Lung (tissue), 12 donors: Measurements from ENCODE around the gene TMEM40. TPM values are rescaled to one million over a fixed set of nuclear protein-coding genes. Genes with fewer than 3 reads are reported as not detected.
"Not testable (repeated sequence)": the region's sequence is repeated elsewhere in the genome, so short reads cannot be mapped to it uniquely, and the experiment has no call there.

Source experiments
- ATAC-seq: fragments of 200-7000 bp; cut with Tn5 transposase; one replicate; pipeline ENCODE4 v1.9.1; 2020; ENCODE audit warnings: moderate number of reproducible peaks; ENCODE audit not compliant: insufficient read depth, low FRiP score
- DNase-seq, 3 donors: peaks; one replicate each; pipeline ENCODE4 v3.0.0-alpha.2; 2013 to 2017
- H3K27ac ChIP-seq, 2 donors: one replicate each; pipeline ENCODE4 v1.5.1; 2013; ENCODE audit warnings: mild to moderate bottlenecking in 2 of 2, moderate library complexity in 2 of 2, control low read depth in 1 of 2, inconsistent platforms in 1 of 2, low read depth in 1 of 2, low read length in 1 of 2
- H3K27me3 ChIP-seq, 3 donors: one replicate each; pipeline ENCODE4 v1.5.1; 2013; ENCODE audit warnings: low read length in 2 of 3; ENCODE audit not compliant: control insufficient read depth in 3 of 3, insufficient read depth in 3 of 3
- H3K36me3 ChIP-seq, 4 donors: one replicate each; pipeline ENCODE4 v1.5.1; 2013; ENCODE audit warnings: low read length in 4 of 4, mild to moderate bottlenecking in 1 of 4, moderate library complexity in 1 of 4; ENCODE audit not compliant: control insufficient read depth in 4 of 4, insufficient read depth in 4 of 4
- H3K4me1 ChIP-seq, 5 donors: one replicate each; pipeline ENCODE4 v1.5.1; 2013; ENCODE audit warnings: low read length in 5 of 5, mild to moderate bottlenecking in 2 of 5, moderate library complexity in 1 of 5; ENCODE audit not compliant: control insufficient read depth in 5 of 5, insufficient read depth in 5 of 5
- H3K4me3 ChIP-seq: one replicate; pipeline ENCODE4 v1.5.1; 2013; ENCODE audit warnings: mild to moderate bottlenecking, control low read depth, moderate library complexity
- H3K9ac ChIP-seq, 2 donors: one replicate each; pipeline ENCODE4 v1.5.1; 2013; ENCODE audit warnings: low read length in 2 of 2, control low read depth in 1 of 2; ENCODE audit not compliant: insufficient read depth in 1 of 2
- H3K9me3 ChIP-seq, 4 donors: one replicate each; pipeline ENCODE4 v1.5.1; 2013; ENCODE audit warnings: low read length in 3 of 4, mild to moderate bottlenecking in 1 of 4, moderate library complexity in 1 of 4; ENCODE audit not compliant: control insufficient read depth in 4 of 4, insufficient read depth in 3 of 4
- WGBS, 2 donors: extraction: QIAGEN DNeasy Blood & Tissue Kit; methylation state at CpG; one replicate each; pipeline ENCODE4 v1.1.7; 2013; 5-methylcytosine and 5-hydroxymethylcytosine counted together
- polyA plus RNA-seq, 2 donors: library from polyadenylated mRNA; stranded (reverse); fragments of 200-250 nt; gene quantifications; one replicate each; pipeline ENCODE4 v1.2.1, GENCODE V29; 2013
- total RNA-seq, 2 donors: library from RNA; depleted of rRNA in 1 of 2; stranded (reverse); fragments of >200 nt in 1 of 2; gene quantifications; one replicate each; pipeline ENCODE4 v1.2.1, GENCODE V29; 2014 to 2021
- TF ChIP-seq, protein P1 (sequence below): IDR thresholded peaks from 2 replicates; pipeline ENCODE4 v1.5.1; 2012; ENCODE audit warnings: mild to moderate bottlenecking; ENCODE audit errors: control extremely low read depth, extremely low read depth
- donor health status: control.
- donor health status: control.
- donor health status: Bipolar disorder and iron deficiency.
- donor health status: healthy.
- donor health status: DM: yes; HTN: yes; CAD: no.

TMEM40 gene
- total and polyA plus RNA-seq, 4 donors, result 2.0 to 6.0 (median 4.0) TPM

DNA sequence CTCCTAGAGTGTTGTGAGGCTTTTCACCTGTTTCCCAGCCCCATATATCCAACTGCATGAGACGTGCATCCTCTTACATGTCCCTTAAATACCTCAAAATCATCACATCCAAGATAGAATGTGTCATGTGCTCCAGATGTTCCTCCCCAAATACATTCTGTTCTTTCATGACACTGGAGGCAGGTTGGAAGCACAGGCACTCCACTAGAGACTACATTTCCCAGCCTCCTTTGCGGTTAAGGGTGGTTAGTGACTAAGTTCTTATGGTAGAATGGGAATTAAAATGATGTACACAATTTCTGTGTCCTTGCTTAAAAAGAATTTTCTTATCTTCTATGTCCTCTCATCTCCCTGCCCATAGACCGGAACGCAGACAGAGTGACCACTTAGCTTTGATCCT, 34.3 kb downstream of the TMEM40 start:
- no peaks in the 10 kb centered on the region for H3K9me3 ChIP-seq

DNA sequence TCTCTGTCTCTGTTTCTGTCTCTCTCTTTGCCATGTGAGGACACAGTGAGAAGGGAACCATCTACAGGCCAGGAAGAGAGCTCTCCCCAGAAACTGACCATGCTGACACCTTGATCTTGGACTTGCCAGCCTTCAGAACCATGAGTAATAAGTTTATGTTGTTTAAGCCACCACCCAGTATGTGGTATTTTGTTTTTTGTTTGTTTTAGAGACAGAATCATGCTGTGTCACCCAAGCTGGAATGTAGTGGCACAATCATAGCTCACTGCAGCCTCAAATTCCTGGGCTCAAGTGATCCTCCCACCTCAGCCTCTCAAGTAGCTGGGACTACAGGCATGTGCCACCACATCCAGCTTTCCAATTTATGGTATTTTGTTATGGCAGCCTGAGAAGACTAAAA, 35.7 kb downstream of the TMEM40 start:
- H3K27ac ChIP-seq, DNase-seq, H3K4me3 ChIP-seq, H3K9ac ChIP-seq, ATAC-seq, H3K9me3 ChIP-seq, H3K4me1 ChIP-seq, H3K36me3 ChIP-seq, H3K27me3 ChIP-seq: not testable (repeated sequence)

More for the DNA sequence above, 34.3 kb downstream of the TMEM40 start:
- Histone ChIP-seq H3K27me3 (no peaks in the 10 kb centered on the region), H3K36me3 (no peaks in the 10 kb centered on the region), H3K9ac (no peak overlapping the region), H3K27ac (no peak overlapping the region), H3K4me1 (peaks cover 0 to 10% (median 4%) of the 10 kb centered on the region in 5 donors), H3K4me3 (no peak overlapping the region)
- TF ChIP-seq, protein P1, sequence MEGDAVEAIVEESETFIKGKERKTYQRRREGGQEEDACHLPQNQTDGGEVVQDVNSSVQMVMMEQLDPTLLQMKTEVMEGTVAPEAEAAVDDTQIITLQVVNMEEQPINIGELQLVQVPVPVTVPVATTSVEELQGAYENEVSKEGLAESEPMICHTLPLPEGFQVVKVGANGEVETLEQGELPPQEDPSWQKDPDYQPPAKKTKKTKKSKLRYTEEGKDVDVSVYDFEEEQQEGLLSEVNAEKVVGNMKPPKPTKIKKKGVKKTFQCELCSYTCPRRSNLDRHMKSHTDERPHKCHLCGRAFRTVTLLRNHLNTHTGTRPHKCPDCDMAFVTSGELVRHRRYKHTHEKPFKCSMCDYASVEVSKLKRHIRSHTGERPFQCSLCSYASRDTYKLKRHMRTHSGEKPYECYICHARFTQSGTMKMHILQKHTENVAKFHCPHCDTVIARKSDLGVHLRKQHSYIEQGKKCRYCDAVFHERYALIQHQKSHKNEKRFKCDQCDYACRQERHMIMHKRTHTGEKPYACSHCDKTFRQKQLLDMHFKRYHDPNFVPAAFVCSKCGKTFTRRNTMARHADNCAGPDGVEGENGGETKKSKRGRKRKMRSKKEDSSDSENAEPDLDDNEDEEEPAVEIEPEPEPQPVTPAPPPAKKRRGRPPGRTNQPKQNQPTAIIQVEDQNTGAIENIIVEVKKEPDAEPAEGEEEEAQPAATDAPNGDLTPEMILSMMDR, result no peak
- ATAC-seq (no peak), DNase-seq (no peak)
- WGBS, 2 donors, result 85 to 89% methylated on average over 4 of the region's 4 CpGs

DNA sequence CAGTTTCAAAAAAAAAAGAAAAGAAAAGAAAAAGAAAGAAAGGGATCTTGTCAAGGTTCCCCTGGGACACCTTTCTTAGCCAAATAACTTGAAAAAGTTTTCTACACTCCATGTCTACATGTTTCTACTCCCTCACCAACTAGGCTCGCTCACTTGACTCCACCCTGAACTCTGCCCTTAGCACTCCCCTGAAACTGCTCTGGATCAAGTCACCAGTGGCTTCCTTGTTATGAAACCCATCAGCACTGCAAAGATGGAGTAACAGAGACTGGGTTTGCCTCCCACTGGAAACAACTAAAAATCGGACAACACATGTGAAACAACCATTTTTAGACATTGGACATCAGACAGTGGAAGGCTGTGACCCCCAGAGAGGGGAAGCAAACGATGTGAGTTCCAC, 36.8 kb downstream of the TMEM40 start:
- H3K4me1 ChIP-seq, result peaks cover 0 to 8% (median 0%) of the 10 kb centered on the region in 5 donors
- H3K27ac ChIP-seq, result no peak overlapping the region
- H3K27me3 ChIP-seq, result peaks cover 0 to 2% (median 0%) of the 10 kb centered on the region in 3 donors
- 78 to 82% methylated on average over 3 of the region's 3 CpGs for WGBS, 2 donors
- no peak for ATAC-seq
- H3K36me3 ChIP-seq, result no peaks in the 10 kb centered on the region
- no peak for DNase-seq
- no peaks in the 10 kb centered on the region for H3K9me3 ChIP-seq
- H3K9ac ChIP-seq, result no peak overlapping the region
- TF ChIP-seq, protein P1, result no peak
- no peak overlapping the region for H3K4me3 ChIP-seq

DNA sequence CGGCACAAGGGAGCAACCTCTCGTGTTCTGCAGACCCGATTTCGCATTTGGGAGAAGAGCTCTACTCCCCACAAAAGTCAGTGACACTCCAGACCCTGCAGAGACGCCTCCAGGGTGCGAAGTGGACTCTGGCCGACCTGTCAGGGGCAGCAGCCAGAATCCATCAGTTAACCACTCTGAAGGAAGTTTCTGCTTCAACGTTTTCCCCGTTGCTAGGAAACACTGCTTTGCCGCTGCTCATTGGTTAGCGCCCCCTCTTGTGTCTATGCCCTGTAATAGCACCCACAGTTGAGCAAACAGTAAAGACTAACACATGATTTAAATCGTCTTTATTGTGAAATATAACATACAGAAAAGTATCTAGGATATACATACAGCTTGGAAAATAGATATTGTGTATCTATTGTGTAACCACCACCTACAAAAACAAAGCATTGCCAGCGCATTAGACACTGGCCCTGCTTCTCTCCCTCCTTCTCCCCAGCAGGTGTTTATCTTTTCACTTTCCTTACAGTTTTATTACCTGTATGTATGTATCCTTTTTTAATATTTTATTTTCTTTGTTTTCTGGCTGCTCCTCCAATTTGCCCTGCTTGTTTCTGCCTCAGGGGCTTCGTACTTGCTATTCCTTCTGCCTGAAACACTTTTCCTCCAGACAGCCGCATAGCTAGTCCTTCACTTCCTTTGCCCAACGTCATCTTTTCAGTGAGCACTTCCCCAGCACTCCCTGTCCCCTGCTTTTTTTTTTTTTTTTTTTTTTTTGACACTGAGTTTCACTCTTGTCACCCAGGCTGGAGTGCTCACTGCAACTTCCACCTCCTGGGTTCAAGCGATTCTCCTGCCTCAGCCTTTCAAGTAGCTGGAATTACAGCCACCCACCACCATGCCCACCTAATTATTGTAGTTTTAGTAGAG, 38.8 kb downstream of the TMEM40 start:
- H3K4me3 ChIP-seq, result no peak overlapping the region
- no peaks in the 10 kb centered on the region for H3K9me3 ChIP-seq
- H3K9ac ChIP-seq, result peak overlapping the region in 1 of 2 donors; percentile 68
- TF ChIP-seq, protein P1, result peak; percentile 89
- H3K4me1 ChIP-seq, result peaks cover 0 to 8% (median 0%) of the 10 kb centered on the region in 5 donors
- ATAC-seq (peak; percentile 97), DNase-seq (peak; percentile 96 to 98 (median 97))
- 15 to 19% methylated on average over 17 of the region's 17 CpGs for WGBS, 2 donors
- H3K27ac ChIP-seq, result no peak overlapping the region
- H3K36me3 ChIP-seq, result no peaks in the 10 kb centered on the region
- peaks cover 0 to 2% (median 0%) of the 10 kb centered on the region in 3 donors for H3K27me3 ChIP-seq
